Naive thymus-derived CD8-positive, alpha-beta T cell (primary cell): ENCODE measurements around the gene ATRNL1. TPM values are rescaled to one million over a fixed set of nuclear protein-coding genes. Genes with fewer than 3 reads are reported as not detected.

Experiments
- ATAC-seq, 2 donors: fragments of 150-1000 bp; cut with Tn5 transposase in 1 of 2; sonication (Bioruptor Pico), chemical (Tn5 transposase) in 1 of 2; 1 replicate in 1 of 2; 2 replicates in 1 of 2; pipeline ENCODE4 v1.10.0; 2021; ENCODE audit warnings: mild to moderate bottlenecking in 2 of 2, moderate library complexity in 2 of 2
- POLR2A ChIA-PET: fragments of 350-600 bp; sonication (Branson Sonifier 250); formaldehyde crosslinking; loops from one replicate; lab custom pipeline; 2021; ENCODE audit warnings: antibody characterized with exemption; lab: Charles Lee
- DNase-seq, 10 donors: peaks; one replicate each; pipeline versions ENCODE4 v3.0.0 to v3.0.0-alpha.2; 2020 to 2022
- H3K27ac Mint-ChIP-seq, 10 donors: one replicate each; pipeline ENCODE4 v1.8.0; 2020 to 2022; ENCODE audit warnings: mild to moderate bottlenecking in 10 of 10, mixed read lengths in 10 of 10, moderate library complexity in 4 of 10, inconsistent platforms in 1 of 10
- H3K27me3 Mint-ChIP-seq, 5 donors: one replicate each; pipeline ENCODE4 v1.8.0; 2021 to 2022; ENCODE audit warnings: mixed read lengths in 5 of 5
- H3K36me3 Mint-ChIP-seq, 3 donors: one replicate each; pipeline ENCODE4 v1.8.0; 2020 to 2022; ENCODE audit warnings: mixed read lengths in 3 of 3, mild to moderate bottlenecking in 2 of 3, inconsistent platforms in 1 of 3
- H3K4me1 Mint-ChIP-seq, 4 donors: one replicate each; pipeline ENCODE4 v1.8.0; 2021 to 2022; ENCODE audit warnings: mixed read lengths in 4 of 4
- H3K4me3 Mint-ChIP-seq, 10 donors: one replicate each; pipeline ENCODE4 v1.8.0; 2020 to 2022; ENCODE audit warnings: mild to moderate bottlenecking in 10 of 10, mixed read lengths in 10 of 10, moderate library complexity in 6 of 10, inconsistent platforms in 1 of 10
- H3K9me3 Mint-ChIP-seq, 9 donors: one replicate each; pipeline ENCODE4 v1.8.0; 2020 to 2022; ENCODE audit warnings: mixed read lengths in 9 of 9, mild to moderate bottlenecking in 3 of 9, inconsistent platforms in 1 of 9, moderate library complexity in 1 of 9
- polyA plus RNA-seq, 3 donors: library from polyadenylated mRNA; unstranded; fragments of 300-500 nt; fragmentation: Illumina TruSeq; gene quantifications; one replicate each; pipeline ENCODE4 v1.2.3, GENCODE V29; 2021
- total RNA-seq, 8 experiments: library from RNA in 2 of 8; stranded (reverse) in 2 of 8; gene quantifications; one replicate each; pipeline ENCODE4 v1.2.3 and lab custom pipeline; 2021 to 2026

The ATRNL1 gene
- total and polyA plus RNA-seq, 5 experiments from 2014 or later: not detected

- no peak for ATAC-seq
- Mint-ChIP-seq H3K4me3 (no peak overlapping the region), H3K4me1 (no peaks in the 10 kb centered on the region), H3K36me3 (no peaks in the 10 kb centered on the region), H3K9me3 (no peaks in the 10 kb centered on the region), H3K27me3 (peaks cover 6 to 41% (median 13%) of the 10 kb centered on the region in 5 donors), H3K27ac (peak overlapping the region in 1 of 10 donors; percentile 35)
- DNase-seq: no peak
- POLR2A ChIA-PET: no interaction called here
Measured at GRCh38 chr10:115059301-115059898, 33.8 kb upstream of the ATRNL1 start.

GRCh38 chr10:115063701-115064658 is 29.2 kb upstream of the ATRNL1 start:
- ATAC-seq: no peak
- no peak for DNase-seq
- Mint-ChIP-seq H3K36me3 (no peaks in the 10 kb centered on the region), H3K27me3 (peaks cover 6 to 71% (median 29%) of the 10 kb centered on the region in 5 donors), H3K27ac (no peak overlapping the region), H3K4me3 (no peak overlapping the region), H3K4me1 (no peaks in the 10 kb centered on the region), H3K9me3 (no peaks in the 10 kb centered on the region)
- POLR2A ChIA-PET: no interaction called here

GRCh38 chr10:115065801-115066200 is 27.4 kb upstream of the ATRNL1 start:
- DNase-seq (no peak), ATAC-seq (no peak)
- H3K27ac Mint-ChIP-seq: no peak overlapping the region
- H3K9me3 Mint-ChIP-seq: no peaks in the 10 kb centered on the region
- no peaks in the 10 kb centered on the region for H3K4me1 Mint-ChIP-seq
- no peaks in the 10 kb centered on the region for H3K36me3 Mint-ChIP-seq
- peaks cover 6 to 66% (median 28%) of the 10 kb centered on the region in 5 donors for H3K27me3 Mint-ChIP-seq
- POLR2A ChIA-PET: no interaction called here
- H3K4me3 Mint-ChIP-seq: no peak overlapping the region

- H3K4me1 Mint-ChIP-seq: no peaks in the 10 kb centered on the region
- DNase-seq: no peak
- no peak for ATAC-seq
- H3K4me3 Mint-ChIP-seq: no peak overlapping the region
- H3K36me3 Mint-ChIP-seq: no peaks in the 10 kb centered on the region
- no peak overlapping the region for H3K27ac Mint-ChIP-seq
- peaks cover 1 to 62% (median 26%) of the 10 kb centered on the region in 5 donors for H3K27me3 Mint-ChIP-seq
- H3K9me3 Mint-ChIP-seq: no peaks in the 10 kb centered on the region
- POLR2A ChIA-PET: no interaction called here
Measured at GRCh38 chr10:115066528-115066927, 26.6 kb upstream of the ATRNL1 start.

- Mint-ChIP-seq H3K27me3 (peaks cover 6 to 33% (median 14%) of the 10 kb centered on the region in 5 donors), H3K4me3 (no peak overlapping the region), H3K27ac (no peak overlapping the region), H3K9me3 (peaks cover 0 to 9% (median 0%) of the 10 kb centered on the region in 9 donors), H3K4me1 (no peaks in the 10 kb centered on the region), H3K36me3 (peaks cover 0 to 4% (median 0%) of the 10 kb centered on the region in 3 donors)
- POLR2A ChIA-PET: no interaction called here
- DNase-seq: no peak
- no peak for ATAC-seq
Measured at GRCh38 chr10:115073796-115074195, 19.4 kb upstream of the ATRNL1 start.

- peaks cover 10 to 46% (median 23%) of the 10 kb centered on the region in 5 donors for H3K27me3 Mint-ChIP-seq
- POLR2A ChIA-PET: no interaction called here
- H3K27ac Mint-ChIP-seq: no peak overlapping the region
- peaks cover 0 to 16% (median 0%) of the 10 kb centered on the region in 3 donors for H3K36me3 Mint-ChIP-seq
- H3K4me1 Mint-ChIP-seq: no peaks in the 10 kb centered on the region
- no peak for ATAC-seq
- H3K4me3 Mint-ChIP-seq: no peak overlapping the region
- no peak for DNase-seq
- peaks cover 0 to 26% (median 16%) of the 10 kb centered on the region in 9 donors for H3K9me3 Mint-ChIP-seq
Measured at GRCh38 chr10:115082506-115082905, 10.7 kb upstream of the ATRNL1 start.

GRCh38 chr10:115084277-115084850 is 8.8 kb upstream of the ATRNL1 start:
- peaks cover 12 to 51% (median 16%) of the 10 kb centered on the region in 5 donors for H3K27me3 Mint-ChIP-seq
- POLR2A ChIA-PET: no interaction called here
- no peak for ATAC-seq
- peaks cover 0 to 13% (median 0%) of the 10 kb centered on the region in 3 donors for H3K36me3 Mint-ChIP-seq
- no peak for DNase-seq
- H3K9me3 Mint-ChIP-seq: peaks cover 2 to 25% (median 17%) of the 10 kb centered on the region in 9 donors
- no peaks in the 10 kb centered on the region for H3K4me1 Mint-ChIP-seq
- H3K27ac Mint-ChIP-seq: peak overlapping the region in 1 of 10 donors; percentile 63
- H3K4me3 Mint-ChIP-seq: no peak overlapping the region

- Mint-ChIP-seq H3K4me1 (peaks cover 5 to 14% (median 11%) of the 10 kb centered on the region in 4 donors), H3K27me3 (peaks cover 26 to 64% (median 42%) of the 10 kb centered on the region in 5 donors), H3K4me3 (peak overlapping the region in 4 of 10 donors; percentile 35 to 87 (median 58)), H3K27ac (no peak overlapping the region), H3K9me3 (peaks cover 0 to 19% (median 9%) of the 10 kb centered on the region in 9 donors), H3K36me3 (peaks cover 0 to 8% (median 0%) of the 10 kb centered on the region in 3 donors)
- DNase-seq (no peak), ATAC-seq (no peak)
- POLR2A ChIA-PET: no interaction called here
Measured at GRCh38 chr10:115091161-115091560, 2.0 kb upstream of the ATRNL1 start.

- DNase-seq: no peak
- peak in 1 of 2 donors; percentile 16 for ATAC-seq
- Mint-ChIP-seq H3K27me3 (peaks cover 30 to 68% (median 46%) of the 10 kb centered on the region in 5 donors), H3K36me3 (peaks cover 0 to 3% (median 0%) of the 10 kb centered on the region in 3 donors), H3K27ac (peak overlapping the region in 3 of 10 donors; percentile 14 to 57 (median 14)), H3K4me1 (peaks cover 5 to 14% (median 11%) of the 10 kb centered on the region in 4 donors), H3K4me3 (peak overlapping the region; percentile 76 to 90 (median 79)), H3K9me3 (peaks cover 0 to 13% (median 5%) of the 10 kb centered on the region in 9 donors)
- POLR2A ChIA-PET: no interaction called here
Measured at GRCh38 chr10:115092258-115092554, 959 bp upstream of the ATRNL1 start.

- Mint-ChIP-seq H3K9me3 (peaks cover 0 to 9% (median 2%) of the 10 kb centered on the region in 9 donors), H3K36me3 (no peaks in the 10 kb centered on the region), H3K27ac (no peak overlapping the region), H3K4me1 (peaks cover 5 to 14% (median 11%) of the 10 kb centered on the region in 4 donors), H3K27me3 (peaks cover 30 to 63% (median 47%) of the 10 kb centered on the region in 5 donors), H3K4me3 (peak overlapping the region; percentile 76 to 90 (median 80))
- ATAC-seq: peak; percentile 80 to 81
- POLR2A ChIA-PET: no interaction called here
- DNase-seq: peak in 8 of 10 donors; percentile 1 to 63 (median 22)
Measured at GRCh38 chr10:115092555-115093285, 445 bp upstream of the ATRNL1 start.

GRCh38 chr10:115093776-115094408 is 727 bp downstream of the ATRNL1 start:
- Mint-ChIP-seq H3K36me3 (no peaks in the 10 kb centered on the region), H3K27me3 (peaks cover 30 to 63% (median 46%) of the 10 kb centered on the region in 5 donors), H3K4me1 (peaks cover 5 to 14% (median 11%) of the 10 kb centered on the region in 4 donors), H3K4me3 (peak overlapping the region; percentile 38 to 80 (median 70)), H3K9me3 (peaks cover 0 to 3% (median 0%) of the 10 kb centered on the region in 9 donors), H3K27ac (peak overlapping the region in 1 of 10 donors; percentile 34)
- DNase-seq (peak in 2 of 10 donors; percentile 12 to 14), ATAC-seq (peak; percentile 36 to 59)
- POLR2A ChIA-PET: no interaction called here
